ENCODE measurements around the gene TBC1D5.

TBC1D5 gene

DNA sequence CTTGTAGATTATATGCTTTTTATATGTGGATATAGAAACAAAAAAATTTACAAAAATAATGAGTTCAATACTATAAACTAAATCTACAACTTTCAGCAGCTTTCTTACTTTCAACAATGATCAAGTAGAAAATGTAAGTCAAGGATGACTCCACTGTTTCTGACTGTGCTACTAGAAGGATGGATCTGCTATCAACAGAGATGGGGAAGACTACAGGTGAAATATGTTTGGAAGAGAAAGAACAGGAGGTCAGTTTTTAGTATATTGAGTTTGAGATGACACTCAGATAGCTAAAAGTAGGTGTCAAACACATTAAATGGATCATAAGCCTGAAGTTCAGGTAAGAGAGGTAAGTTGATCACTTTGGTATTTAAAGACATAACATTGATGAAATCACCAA, 107.5 kb downstream of the TBC1D5 start:
- TF ChIP-seq OSR1 (CRISPR knock-in tag; IDR thresholded peaks at IDR 0.05): no peak
- no peak for TF ChIP-seq ZFP30 (CRISPR knock-in tag; IDR thresholded peaks at IDR 0.05)
- TF ChIP-seq PATZ1 (CRISPR knock-in tag; IDR thresholded peaks at IDR 0.05; ENCODE audit: borderline replicate concordance): no peak
- no peak for TF ChIP-seq ZC3H10 (CRISPR knock-in tag; IDR thresholded peaks at IDR 0.05)
- no peak for TF ChIP-seq ARNTL (CRISPR knock-in tag; IDR thresholded peaks at IDR 0.05; ENCODE audit: borderline replicate concordance, low read depth)
- no peak for TF ChIP-seq ESRRG (CRISPR knock-in tag; IDR thresholded peaks at IDR 0.05)
- TF ChIP-seq CSDC2 (CRISPR knock-in tag; IDR thresholded peaks at IDR 0.05): no peak
- TF ChIP-seq ZNF565 (CRISPR knock-in tag; conservative IDR thresholded peaks at IDR 0.05; ENCODE audit: low read depth): no peak
- TF ChIP-seq ISL1 (CRISPR knock-in tag; IDR thresholded peaks at IDR 0.05): no peak
- no peak for TF ChIP-seq RARB (CRISPR knock-in tag; IDR thresholded peaks at IDR 0.05)
- no peak for TF ChIP-seq BACH2 (CRISPR knock-in tag; IDR thresholded peaks at IDR 0.05; ENCODE audit: borderline replicate concordance)
- TF ChIP-seq ZFP3 (CRISPR knock-in tag; IDR thresholded peaks at IDR 0.05): no peak
- no peak for TF ChIP-seq PPARA (CRISPR knock-in tag; IDR thresholded peaks at IDR 0.05; ENCODE audit: borderline replicate concordance)
- no peak for TF ChIP-seq TOX (CRISPR knock-in tag; IDR thresholded peaks at IDR 0.05; ENCODE audit: borderline replicate concordance)
- TF ChIP-seq, protein P1, sequence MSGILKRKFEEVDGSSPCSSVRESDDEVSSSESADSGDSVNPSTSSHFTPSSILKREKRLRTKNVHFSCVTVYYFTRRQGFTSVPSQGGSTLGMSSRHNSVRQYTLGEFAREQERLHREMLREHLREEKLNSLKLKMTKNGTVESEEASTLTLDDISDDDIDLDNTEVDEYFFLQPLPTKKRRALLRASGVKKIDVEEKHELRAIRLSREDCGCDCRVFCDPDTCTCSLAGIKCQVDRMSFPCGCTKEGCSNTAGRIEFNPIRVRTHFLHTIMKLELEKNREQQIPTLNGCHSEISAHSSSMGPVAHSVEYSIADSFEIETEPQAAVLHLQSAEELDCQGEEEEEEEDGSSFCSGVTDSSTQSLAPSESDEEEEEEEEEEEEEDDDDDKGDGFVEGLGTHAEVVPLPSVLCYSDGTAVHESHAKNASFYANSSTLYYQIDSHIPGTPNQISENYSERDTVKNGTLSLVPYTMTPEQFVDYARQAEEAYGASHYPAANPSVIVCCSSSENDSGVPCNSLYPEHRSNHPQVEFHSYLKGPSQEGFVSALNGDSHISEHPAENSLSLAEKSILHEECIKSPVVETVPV (CRISPR knock-in tag; IDR thresholded peaks at IDR 0.05): no peak
- no peak for TF ChIP-seq ZNF8 (CRISPR knock-in tag; IDR thresholded peaks at IDR 0.05)
- TF ChIP-seq SNAI2 (CRISPR knock-in tag; IDR thresholded peaks at IDR 0.05): no peak
- no peak for TF ChIP-seq CREB5 (CRISPR knock-in tag; IDR thresholded peaks at IDR 0.05; ENCODE audit: low read depth)
- no peak for TF ChIP-seq GLIS3 (CRISPR knock-in tag; IDR thresholded peaks at IDR 0.05)
- TF ChIP-seq, protein P2, sequence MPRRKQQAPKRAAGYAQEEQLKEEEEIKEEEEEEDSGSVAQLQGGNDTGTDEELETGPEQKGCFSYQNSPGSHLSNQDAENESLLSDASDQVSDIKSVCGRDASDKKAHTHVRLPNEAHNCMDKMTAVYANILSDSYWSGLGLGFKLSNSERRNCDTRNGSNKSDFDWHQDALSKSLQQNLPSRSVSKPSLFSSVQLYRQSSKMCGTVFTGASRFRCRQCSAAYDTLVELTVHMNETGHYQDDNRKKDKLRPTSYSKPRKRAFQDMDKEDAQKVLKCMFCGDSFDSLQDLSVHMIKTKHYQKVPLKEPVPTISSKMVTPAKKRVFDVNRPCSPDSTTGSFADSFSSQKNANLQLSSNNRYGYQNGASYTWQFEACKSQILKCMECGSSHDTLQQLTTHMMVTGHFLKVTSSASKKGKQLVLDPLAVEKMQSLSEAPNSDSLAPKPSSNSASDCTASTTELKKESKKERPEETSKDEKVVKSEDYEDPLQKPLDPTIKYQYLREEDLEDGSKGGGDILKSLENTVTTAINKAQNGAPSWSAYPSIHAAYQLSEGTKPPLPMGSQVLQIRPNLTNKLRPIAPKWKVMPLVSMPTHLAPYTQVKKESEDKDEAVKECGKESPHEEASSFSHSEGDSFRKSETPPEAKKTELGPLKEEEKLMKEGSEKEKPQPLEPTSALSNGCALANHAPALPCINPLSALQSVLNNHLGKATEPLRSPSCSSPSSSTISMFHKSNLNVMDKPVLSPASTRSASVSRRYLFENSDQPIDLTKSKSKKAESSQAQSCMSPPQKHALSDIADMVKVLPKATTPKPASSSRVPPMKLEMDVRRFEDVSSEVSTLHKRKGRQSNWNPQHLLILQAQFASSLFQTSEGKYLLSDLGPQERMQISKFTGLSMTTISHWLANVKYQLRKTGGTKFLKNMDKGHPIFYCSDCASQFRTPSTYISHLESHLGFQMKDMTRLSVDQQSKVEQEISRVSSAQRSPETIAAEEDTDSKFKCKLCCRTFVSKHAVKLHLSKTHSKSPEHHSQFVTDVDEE (CRISPR knock-in tag; IDR thresholded peaks at IDR 0.05): no peak
- ATAC-seq: no peak

- no peak for ATAC-seq
- TF ChIP-seq BACH2 (CRISPR knock-in tag; IDR thresholded peaks at IDR 0.05; ENCODE audit: borderline replicate concordance) (no peak), CREB5 (CRISPR knock-in tag; IDR thresholded peaks at IDR 0.05; ENCODE audit: low read depth) (no peak), ZC3H10 (CRISPR knock-in tag; IDR thresholded peaks at IDR 0.05) (no peak), ARNTL (CRISPR knock-in tag; IDR thresholded peaks at IDR 0.05; ENCODE audit: borderline replicate concordance, low read depth) (no peak), SNAI2 (CRISPR knock-in tag; IDR thresholded peaks at IDR 0.05) (no peak), ISL1 (CRISPR knock-in tag; IDR thresholded peaks at IDR 0.05) (no peak)
- TF ChIP-seq, protein P1 (CRISPR knock-in tag; IDR thresholded peaks at IDR 0.05): no peak
These were observed 108.2 kb downstream of the TBC1D5 start for GRCh38 chr3:17634201-17634600.

Data from SK-N-SH treated with all-trans-retinoic acid at 6 μM for 48 hours (cell line).